ENCODE results near the gene TTLL9.
"Not testable (repeated sequence)": the region's sequence is repeated elsewhere in the genome, so short reads cannot be mapped to it uniquely, and the experiment has no call there.

The TTLL9 gene

DNA sequence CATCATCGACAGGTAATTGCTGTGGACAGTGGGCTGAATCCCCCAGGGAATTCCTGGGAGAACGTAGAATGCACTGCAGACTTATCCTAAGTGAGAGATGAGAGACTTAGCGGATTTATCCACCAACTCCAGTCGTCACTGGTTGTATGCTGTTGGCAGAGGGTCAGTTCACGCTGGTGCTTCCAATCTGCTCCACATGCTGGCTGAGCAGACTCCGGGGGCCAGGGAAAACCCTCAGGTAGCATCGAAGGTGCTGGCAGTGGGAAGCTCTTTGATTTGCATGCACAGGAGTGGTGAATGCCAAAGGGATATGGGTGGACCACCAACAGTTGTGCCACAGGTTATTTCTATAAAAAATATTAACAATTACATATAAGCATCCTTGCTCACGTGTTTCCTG lies 20.2 kb downstream of the TTLL9 start:
- no peak for DNase-seq

DNA sequence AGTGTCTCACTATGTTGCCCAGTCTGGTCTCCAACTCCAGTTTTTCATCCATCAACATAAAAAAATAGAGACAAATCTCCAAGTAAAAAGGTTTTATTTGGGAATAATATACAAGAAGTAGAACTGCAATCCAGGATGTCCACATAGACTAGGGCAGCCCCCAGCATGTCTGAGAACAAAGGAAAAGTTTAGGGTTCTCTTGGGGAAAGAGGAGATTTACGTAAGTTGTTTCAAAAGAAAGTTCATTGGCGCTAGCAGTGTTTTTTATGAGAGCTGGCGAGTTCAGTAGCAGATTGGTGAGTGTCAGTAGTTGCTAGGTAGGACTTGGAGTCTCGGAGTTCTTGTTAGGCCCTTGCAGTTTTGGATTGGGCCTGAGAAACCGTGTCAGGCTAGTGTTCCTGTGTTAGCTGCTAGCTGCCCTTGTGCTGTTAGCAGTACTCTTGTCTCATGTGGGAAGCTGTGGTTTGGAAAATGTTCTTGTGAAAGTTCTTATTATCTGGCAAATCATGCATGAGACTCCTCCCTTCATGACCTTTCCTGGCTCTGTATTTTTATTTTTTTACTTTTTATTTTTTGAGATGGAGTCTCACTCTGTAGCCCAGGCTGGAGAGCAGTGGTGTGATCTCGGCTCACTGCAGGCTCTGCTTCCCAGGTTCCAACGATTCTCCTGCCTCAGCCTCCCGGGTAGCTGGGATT lies 24.7 kb downstream of the TTLL9 start:
- no peak for DNase-seq

DNA sequence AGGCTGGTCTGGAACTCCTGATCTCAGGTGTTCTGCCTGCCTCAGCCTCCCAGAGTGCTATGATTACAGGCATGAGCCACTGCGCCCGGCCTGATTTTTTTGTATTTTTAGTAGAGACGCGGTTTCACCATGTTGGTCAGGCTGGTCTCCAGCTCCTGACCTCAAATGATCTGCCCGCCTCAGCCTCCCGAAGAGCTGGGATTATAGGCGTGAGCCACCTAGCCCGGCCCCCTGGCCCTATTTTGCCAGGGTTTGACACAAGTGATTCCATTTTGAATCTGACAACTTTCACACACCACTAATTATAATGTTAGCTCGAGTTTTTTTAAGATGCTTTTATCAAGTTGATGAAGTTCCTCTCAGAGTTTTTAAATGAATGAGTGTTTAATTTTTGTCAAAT lies 25.6 kb downstream of the TTLL9 start:
- no peak for DNase-seq

DNA sequence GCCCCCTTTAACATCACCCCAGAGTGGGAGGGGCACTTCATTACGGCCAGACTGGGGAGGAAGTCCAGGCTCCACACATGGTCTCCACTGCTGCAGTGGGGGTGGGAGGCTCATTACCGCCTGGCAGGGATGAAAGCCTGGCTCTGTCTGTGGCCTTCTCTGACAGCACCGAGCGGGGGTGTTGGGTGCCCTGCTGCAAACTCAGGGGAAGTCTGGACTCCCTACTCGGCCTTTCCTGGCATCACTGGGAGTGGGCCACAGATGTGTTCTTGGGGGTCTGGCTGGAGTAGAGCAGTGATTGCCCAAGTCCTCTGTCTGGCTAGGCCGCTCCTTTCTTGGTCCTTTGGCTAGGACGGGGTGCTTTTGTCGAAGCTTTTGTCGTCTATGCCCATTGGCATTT lies 27.1 kb downstream of the TTLL9 start:
- no peak for DNase-seq

DNA sequence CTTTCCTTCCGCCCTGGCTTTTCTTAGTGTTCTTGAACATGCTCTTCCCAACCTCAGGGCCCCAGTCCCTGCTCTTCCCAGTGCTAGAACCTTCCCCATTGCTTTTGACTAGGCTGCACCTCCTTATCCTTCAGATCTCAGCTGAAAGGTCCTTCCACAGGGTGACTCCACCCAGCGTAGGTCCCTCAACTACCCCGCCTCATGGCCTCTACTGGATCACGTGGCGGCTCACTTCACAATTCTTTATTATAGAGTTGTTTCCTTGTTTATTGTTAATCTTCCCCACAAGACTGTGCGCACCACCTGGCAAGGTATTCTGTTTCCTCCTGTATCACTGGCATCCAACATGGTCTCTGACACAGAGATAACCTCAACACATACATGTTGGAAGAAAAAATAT lies 31.2 kb downstream of the TTLL9 start:
- DNase-seq: no peak

DNA sequence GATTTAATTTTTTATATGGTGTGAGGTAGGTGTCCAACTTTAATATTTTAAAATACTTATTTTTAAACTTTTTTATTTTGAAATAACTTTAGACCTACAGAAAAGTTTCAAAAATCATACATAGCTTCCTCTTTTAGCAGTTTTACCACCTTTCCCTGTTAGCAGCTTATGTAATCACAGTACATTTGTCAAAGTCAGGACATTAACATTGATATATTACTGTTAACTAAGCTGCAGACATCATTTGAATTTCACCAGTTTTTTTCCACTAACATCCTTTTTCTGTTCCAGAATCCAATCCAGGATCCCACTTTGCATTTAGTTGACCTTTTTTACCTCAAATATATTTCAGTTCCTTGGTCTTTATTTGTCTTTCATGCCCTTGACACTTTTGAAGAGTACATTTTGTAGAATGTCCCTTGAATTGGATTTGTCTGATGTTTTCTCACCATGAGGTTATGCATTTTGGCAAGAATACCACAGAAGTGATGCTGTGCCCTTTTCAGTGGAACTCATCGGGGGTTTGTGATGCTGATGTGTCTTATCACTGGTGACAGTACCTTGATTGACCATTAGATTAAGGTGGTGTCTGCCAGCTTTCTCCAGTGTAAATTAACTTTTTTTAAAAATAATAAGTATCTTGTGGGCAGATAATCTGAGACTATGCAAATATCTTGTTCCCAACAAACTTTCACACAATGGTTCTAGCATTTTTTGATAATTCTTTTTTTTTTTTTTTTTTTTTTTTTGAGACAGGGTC lies 33.4 kb downstream of the TTLL9 start:
- no peak for DNase-seq

DNA sequence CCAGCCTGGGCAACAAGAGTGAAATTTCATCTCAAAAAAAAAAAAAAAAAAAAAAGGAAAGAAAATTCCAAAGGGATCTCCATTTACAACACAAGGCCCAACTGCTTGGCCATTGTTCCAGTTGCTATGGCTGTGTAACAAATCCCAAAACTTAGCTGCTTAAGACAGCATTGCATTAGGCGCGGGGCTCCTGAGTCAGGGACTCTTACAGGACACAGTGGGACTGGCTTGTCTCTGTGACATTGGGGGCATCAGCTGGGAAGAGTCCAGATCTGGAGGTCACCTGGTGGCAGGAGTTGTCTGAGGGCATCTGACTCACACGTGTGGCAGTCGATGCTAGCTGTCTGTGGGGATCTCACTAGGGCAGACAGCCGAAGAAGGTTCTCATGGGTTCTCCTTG lies 35.6 kb downstream of the TTLL9 start:
- no peak for DNase-seq

DNA sequence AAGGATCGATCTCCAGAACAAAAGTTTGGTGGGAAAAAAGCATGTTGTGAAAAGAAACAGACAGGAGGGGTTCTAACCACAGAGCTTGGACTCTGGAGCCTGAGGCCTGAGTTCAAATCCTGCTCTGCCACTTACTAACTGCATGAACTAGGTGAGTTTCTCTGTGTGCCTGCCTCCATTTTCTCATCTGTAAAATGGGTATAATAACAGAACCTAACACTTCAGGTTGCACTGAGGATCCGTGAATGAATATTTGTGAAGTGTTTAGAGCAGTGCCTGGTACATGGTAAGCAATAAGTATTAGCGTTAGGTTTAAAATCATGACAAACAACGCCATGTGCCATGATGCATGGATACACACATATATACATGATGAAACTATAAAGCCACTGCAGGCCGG lies 36.6 kb downstream of the TTLL9 start:
- no peak for DNase-seq

DNA sequence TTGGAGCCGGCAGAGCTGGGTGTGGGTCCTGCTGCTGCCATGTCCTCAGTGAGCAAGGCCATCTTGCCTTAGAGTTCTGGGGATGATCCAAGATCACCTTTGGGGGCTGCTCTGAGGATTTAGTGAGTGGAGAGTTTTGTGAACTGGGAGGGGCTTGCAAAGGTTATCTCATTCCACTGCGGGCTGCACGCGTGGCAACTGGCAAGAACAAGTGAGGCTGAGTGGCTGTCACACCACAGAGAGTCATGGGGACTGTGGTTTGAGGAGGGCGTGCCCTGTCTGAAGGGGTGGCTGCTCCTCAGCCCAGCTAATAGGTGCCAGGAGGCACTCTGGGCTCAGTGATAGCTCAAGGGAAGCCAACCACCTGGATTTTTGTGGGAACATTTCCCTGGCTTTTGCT lies 37.6 kb downstream of the TTLL9 start:
- DNase-seq: no peak

DNA sequence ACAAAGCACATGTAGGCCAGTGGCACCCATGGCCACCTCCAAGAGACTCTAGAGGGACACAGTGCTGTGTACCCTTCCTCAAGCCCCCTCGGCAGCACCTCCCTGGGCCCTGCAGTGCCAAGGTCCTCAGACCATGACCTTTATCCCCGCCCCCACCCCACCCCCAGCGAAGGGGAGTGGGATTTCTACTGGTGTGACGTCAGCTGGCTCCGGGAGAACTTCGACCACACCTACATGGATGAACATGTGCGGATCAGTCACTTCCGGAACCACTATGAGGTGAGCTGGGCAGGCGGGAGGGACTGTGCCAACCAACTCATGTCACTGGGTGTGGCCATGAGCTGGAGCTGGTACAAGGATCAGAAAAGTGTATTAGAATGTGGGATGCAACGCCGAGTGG lies 38.0 kb downstream of the TTLL9 start:
- DNase-seq: no peak

DNA sequence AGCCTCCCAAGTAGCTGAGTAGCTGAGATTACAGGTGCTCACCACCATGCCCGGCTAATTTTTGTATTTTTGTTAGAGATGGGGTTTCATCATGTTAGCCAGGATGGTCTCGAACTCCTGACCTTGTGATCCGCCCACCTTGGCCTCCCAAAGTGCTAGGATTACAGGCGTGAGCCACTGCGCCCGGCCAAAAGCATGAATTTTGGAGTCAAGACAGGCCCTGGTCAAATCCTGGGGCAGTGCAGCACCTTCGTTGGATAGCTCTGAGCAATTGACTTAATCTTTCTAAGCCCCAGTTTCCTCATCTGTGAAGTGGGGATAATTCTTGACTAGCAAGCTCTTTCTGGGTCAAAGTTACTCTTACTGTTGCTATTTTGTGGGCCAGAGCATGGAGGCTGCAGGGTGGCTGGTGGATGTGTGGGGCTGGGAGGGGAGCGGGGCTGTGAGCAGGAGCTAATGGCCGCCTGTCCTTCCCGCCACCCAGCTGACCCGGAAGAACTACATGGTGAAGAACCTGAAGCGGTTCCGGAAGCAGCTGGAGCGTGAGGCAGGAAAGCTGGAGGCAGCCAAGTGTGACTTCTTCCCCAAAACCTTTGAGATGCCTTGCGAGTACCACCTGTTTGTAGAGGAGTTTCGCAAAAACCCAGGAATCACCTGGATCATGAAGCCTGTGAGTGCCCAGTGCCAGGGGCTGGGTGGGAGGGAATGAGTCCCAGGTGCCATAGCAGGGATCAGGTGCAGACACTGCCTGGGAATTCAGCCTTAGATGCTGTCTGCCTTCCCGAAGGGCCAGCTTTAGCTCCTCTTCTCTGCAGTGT lies 39.0 kb downstream of the TTLL9 start:
- DNase-seq: no peak

DNA sequence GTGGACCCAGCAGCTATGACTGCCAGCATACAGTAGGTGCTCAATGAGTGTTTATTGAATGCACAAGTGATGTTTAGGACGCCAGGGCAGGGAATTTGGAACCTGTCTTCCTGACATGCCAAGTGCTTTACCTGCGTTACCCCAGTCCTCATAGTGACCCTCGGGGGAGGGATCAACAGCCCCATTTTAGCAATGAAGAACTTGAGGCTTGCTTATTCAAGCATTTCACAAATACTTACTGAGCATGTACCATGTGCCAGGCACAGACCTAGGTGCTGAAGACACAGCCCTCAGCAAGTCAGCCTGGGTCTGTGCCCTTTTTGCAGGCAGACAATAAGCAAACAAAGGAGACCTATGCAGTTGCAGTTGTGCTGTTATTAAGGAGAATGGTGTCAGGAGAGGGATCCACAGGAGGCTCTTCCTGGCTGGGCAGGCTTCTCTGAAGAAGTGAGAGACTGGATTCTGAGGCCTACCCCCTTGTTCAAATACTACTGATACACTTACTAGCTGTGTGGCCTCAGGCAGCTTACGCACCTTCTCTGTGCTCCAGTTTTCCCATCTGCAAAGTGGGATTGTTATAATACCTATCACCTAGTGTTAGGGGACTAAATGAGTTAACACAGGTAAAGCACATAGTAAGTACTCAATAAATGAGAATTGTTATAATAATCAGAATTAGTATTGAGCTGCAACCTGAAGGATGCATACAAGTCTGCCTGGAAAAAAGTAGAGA lies 39.8 kb downstream of the TTLL9 start:
- no peak for DNase-seq

DNA sequence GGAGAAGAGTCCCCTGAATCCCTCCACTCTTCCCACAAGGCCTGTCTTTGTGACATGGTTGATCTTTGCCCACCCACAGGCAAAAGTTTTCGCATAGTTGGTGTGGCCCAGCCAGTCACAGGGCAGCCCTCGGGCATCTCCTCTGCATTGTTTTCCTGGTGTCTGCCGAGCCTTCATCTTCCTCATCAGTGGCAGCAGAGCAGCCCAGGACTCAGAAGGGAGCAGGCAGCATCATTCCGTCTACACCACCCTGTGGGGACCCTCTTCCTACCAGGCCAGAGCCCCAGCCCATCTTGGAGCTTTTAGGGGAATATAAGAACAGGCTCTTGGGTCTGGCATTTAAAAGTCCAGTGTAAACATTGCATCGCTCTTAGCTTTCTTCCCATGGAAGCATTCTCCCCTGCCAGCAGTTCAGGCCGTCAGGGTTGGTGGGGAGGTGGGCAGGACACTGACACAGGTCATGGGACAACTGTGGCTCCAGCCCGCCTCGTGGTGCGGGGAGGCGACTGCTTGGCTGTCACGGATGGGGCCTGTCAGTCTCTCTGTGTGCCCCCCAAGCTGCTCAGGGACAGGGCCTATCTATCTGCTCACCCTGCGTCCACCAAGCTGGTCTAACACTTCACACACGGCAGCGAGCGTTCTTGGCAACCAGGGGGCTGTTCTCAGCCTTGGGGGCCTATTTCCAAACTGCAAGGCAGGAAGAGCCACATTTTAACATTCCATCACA lies 43.2 kb downstream of the TTLL9 start:
- no peak for DNase-seq

DNA sequence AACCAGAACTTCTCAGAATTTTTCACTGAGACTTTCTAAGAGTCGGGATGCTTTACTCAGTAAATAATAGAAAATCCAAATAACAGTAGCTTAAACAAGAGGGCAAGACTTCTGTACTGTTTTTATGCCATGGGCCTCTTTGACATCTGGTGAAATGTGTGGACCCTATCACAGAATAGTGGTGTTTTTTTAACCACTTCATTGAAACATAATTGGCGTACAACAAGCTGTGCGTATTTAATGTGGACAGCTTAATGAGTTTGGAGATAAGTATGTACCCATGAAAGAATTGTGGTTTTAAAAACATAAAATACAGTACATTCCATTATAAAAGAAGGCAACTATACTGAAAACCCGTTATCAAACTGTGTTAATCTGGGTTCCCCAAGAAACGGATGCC lies 43.7 kb downstream of the TTLL9 start:
- DNase-seq: no peak

DNA sequence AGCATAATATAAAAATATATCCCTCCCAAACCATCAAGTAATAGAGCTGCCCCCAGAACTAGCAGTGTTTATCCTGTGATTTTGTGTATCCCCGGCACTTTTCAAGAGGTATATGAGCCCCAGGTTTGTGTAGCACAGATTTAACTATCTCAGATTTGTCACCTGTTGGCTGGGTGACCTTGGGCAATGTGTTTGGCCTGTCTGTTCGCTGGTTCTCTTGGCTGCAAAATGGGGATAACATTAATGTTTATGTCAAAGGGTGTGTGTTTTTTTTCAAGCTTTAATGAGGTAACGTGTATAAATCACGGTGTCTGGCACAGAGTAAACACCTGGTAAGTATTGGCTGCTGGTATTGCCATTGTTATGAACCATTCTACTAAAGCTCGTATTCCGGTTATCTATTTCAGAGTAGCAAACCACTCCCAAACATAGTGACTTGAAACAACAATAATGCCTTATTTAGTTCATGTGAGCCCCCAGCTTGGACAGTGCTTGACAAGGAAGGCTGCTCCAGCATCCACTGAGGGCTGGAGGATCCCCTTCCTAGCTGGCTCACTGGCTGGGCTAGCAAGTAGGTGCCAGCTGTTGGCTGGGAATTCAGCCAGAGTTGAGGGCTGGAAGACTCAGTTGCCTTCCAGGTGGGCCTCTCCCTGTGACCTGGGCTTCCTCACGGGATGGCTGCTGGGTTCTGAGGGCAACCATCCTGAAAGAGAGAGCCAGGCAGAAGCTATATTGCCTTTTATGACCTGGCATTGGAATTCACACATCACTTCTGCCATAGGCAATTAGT lies 45.3 kb downstream of the TTLL9 start:
- DNase-seq: no peak

DNA sequence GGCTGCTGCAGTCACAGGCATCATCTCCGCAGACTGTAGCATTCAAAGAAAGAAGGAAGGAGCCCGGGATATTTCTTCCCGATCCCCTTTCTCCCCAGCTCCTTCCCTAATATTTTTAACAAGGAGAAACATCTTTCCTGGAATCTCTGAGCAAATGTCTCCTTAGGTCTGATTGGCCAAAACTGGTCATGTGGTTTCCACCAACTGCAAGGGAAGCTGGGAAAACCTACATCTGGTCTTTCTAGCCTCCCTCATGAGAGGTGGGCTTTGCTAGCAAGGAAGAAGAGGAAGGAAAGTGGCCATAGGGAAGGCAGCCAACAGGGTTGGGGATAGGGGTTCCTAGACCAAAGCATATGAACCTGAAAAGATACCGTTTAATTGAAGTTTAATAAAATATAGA lies 46.3 kb downstream of the TTLL9 start:
- no peak for DNase-seq

DNA sequence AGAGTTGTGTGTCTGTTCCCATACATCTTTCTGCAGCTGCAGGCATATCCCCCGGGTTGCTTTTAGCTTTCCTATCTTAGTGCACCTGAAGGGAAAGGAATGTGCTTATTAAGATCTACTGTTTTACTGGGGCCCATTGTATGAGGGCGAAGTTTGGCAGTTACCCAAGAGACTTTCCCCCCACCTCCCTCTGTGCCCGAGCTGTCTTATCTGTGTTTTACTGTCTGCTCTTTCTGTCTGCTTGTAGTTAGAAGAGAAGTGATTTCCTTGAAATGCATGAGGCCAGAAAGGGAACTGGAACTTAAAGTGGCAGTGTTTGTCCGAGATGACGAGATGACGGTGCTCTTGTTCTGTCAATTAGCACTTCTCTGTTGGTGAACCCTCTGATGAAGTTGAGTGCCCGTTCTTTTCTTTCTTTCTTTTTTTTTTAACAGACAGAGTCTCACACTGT lies 47.6 kb downstream of the TTLL9 start:
- DNase-seq: not testable (repeated sequence)

DNA sequence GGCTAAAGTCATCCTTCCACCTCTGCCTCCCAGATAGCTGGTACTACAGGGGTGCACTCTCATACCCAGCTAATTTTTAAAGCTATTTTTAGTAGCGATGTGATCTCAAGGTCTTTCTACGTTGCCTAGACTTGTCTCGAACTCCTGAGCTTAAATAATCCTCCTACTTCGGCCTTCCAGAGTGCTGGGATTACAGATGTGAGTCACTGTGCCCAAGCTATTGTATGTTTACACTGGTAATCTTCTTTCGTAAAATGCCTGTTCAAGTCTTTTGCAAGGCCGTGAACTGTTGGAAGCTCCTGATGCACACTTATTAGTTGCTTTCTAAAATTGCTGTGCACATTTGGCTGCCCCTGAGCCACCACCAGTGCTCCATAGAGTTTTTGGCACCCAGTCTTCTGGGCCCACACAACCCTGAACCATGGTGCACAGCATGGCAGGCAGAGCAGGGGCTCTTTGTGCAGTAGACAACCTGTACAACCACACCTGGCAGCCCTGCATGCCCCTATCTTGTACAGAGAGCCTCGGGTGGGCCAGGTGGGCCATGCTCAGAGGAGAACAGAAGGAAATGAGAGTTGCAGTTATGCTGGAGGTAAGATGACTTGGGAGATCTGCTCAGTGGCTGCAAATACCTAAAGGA lies 48.2 kb downstream of the TTLL9 start:
- DNase-seq: no peak

DNA sequence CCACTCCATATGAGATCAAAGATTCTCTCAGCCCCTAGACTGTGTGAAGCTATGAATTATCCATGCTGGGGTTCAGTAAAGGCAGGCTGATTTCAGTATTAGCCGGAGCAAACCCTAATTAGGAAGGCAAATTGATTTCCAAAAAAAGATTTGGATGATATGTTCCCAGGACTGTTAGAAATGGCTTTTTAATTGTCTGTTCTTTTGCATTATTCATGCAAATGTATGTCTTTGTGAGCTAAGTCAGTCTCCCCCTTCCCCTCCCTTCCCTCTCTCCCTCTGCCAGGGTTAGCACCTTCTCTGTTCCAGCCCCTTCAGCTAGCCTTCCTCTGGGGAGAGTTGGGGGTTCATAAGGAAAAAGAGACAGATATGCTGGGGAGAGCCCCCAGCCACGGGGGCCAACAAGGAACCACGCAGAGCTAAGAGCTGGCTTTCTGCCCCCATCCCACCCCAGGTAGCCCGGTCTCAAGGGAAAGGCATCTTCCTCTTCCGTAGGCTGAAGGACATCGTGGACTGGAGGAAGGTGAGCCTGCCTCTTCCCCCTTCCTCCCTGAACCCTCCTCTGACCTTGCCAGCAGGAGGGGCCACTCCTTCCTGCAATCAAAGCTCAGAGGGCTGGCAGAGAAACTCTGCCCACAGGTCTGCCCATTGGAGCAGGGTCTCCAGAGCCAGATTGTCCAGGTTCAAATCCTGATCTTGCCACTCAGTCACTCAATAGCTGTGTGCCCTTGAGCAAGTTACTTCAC lies 49.1 kb downstream of the TTLL9 start:
- no peak for DNase-seq

DNA sequence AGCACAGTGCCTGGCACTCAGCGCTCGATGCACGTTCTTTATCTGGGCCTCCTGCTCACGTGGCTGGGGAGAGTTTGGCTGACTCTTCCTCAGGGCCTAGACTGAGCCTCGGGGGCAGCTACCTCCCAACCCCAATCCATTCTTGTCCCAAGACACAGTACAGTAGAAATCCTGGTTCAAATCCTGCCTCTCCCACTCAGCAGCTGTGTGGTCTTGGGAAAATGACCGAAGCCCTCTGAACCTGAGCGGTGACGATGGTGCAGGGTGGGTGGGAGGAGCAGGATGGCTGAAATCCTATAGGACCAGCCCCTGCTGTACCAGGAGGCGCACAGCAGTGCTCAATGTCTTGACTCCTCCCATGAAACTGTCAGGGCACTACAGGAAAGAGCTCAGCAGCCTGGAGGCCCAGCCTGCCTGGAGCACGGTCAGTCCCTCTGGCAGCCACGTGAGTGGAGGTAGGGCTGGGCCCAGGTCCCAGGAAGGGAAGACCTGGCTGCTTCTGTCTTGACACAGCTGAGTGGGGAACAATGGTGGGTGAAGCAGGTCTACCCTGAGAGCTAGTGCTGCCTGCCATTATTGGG lies 49.9 kb downstream of the TTLL9 start:
- no peak for DNase-seq
